ENCODE data around the gene GEMIN4. TPM values are rescaled to one million over a fixed set of nuclear protein-coding genes. Genes with fewer than 3 reads are reported as not detected.
"Not testable (repeated sequence)": the region's sequence is repeated elsewhere in the genome, so short reads cannot be mapped to it uniquely, and the experiment has no call there.

Gene GEMIN4
- total RNA-seq, 1 experiment from 2014 or later, result 29.4 TPM

GRCh38 chr17:755319-755961 lies 3.4 kb upstream of the GEMIN4 start:
- not testable (repeated sequence) for H3K4me3 ChIP-seq (ENCODE audit: insufficient read depth, low read depth, low read length); H3K27me3 ChIP-seq (ENCODE audit: control insufficient read depth, insufficient read depth, low read length); H3K36me3 ChIP-seq (replicated peaks; ENCODE audit: control insufficient read depth, insufficient read depth, low read length); DNase-seq

GRCh38 chr17:753418-753817 lies 1.4 kb upstream of the GEMIN4 start:
- no peaks in the 10 kb centered on the region for H3K27me3 ChIP-seq (ENCODE audit: control insufficient read depth, insufficient read depth, low read length)
- H3K4me3 ChIP-seq (ENCODE audit: insufficient read depth, low read depth, low read length), result no peak overlapping the region
- DNase-seq, result no peak
- peaks cover 2% of the 10 kb centered on the region; the same call in 1 of the 2 replicates for H3K36me3 ChIP-seq (replicated peaks; ENCODE audit: control insufficient read depth, insufficient read depth, low read length)

GRCh38 chr17:752620-753219 lies 656 bp upstream of the GEMIN4 start:
- Histone ChIP-seq H3K27me3 (ENCODE audit: control insufficient read depth, insufficient read depth, low read length) (no peaks in the 10 kb centered on the region), H3K4me3 (ENCODE audit: insufficient read depth, low read depth, low read length) (peak overlapping the region; percentile 83), H3K36me3 (replicated peaks; ENCODE audit: control insufficient read depth, insufficient read depth, low read length) (peaks cover 6% of the 10 kb centered on the region)
- DNase-seq, result peak; percentile 80

GRCh38 chr17:751269-752001 lies 629 bp downstream of the GEMIN4 start:
- peaks cover 16% of the 10 kb centered on the region for H3K36me3 ChIP-seq (replicated peaks; ENCODE audit: control insufficient read depth, insufficient read depth, low read length)
- peak overlapping the region; percentile 83 for H3K4me3 ChIP-seq (ENCODE audit: insufficient read depth, low read depth, low read length)
- DNase-seq, result peak; percentile 66
- H3K27me3 ChIP-seq (ENCODE audit: control insufficient read depth, insufficient read depth, low read length), result no peaks in the 10 kb centered on the region

- no peak overlapping the region for H3K4me3 ChIP-seq (ENCODE audit: insufficient read depth, low read depth, low read length)
- no peak for DNase-seq
- H3K36me3 ChIP-seq (replicated peaks; ENCODE audit: control insufficient read depth, insufficient read depth, low read length), result peaks cover 25% of the 10 kb centered on the region
- no peaks in the 10 kb centered on the region for H3K27me3 ChIP-seq (ENCODE audit: control insufficient read depth, insufficient read depth, low read length)
Observed at GRCh38 chr17:750431-751037, 1.5 kb downstream of the GEMIN4 start.

GRCh38 chr17:749359-749758 lies 2.7 kb downstream of the GEMIN4 start:
- H3K4me3 ChIP-seq (ENCODE audit: insufficient read depth, low read depth, low read length); DNase-seq; H3K27me3 ChIP-seq (ENCODE audit: control insufficient read depth, insufficient read depth, low read length): not testable (repeated sequence)
- H3K36me3 ChIP-seq (replicated peaks; ENCODE audit: control insufficient read depth, insufficient read depth, low read length), result peaks cover 33% of the 10 kb centered on the region

- H3K27me3 ChIP-seq (ENCODE audit: control insufficient read depth, insufficient read depth, low read length); DNase-seq: not testable (repeated sequence)
- peaks cover 35% of the 10 kb centered on the region for H3K36me3 ChIP-seq (replicated peaks; ENCODE audit: control insufficient read depth, insufficient read depth, low read length)
Observed at GRCh38 chr17:748604-749003, 3.5 kb downstream of the GEMIN4 start.

GRCh38 chr17:746783-747629 lies 5.1 kb downstream of the GEMIN4 start:
- no peak for DNase-seq
- Histone ChIP-seq H3K27me3 (ENCODE audit: control insufficient read depth, insufficient read depth, low read length) (no peaks in the 10 kb centered on the region), H3K36me3 (replicated peaks; ENCODE audit: control insufficient read depth, insufficient read depth, low read length) (peaks cover 35% of the 10 kb centered on the region)

More at GRCh38 chr17:748604-749003, 3.5 kb downstream of the GEMIN4 start:
- H3K4me3 ChIP-seq (ENCODE audit: insufficient read depth, low read depth, low read length), result not testable (repeated sequence)

GRCh38 chr17:746181-746580 lies 5.9 kb downstream of the GEMIN4 start:
- no peak for DNase-seq
- Histone ChIP-seq H3K36me3 (replicated peaks; ENCODE audit: control insufficient read depth, insufficient read depth, low read length) (peaks cover 37% of the 10 kb centered on the region), H3K4me3 (ENCODE audit: insufficient read depth, low read depth, low read length) (no peak overlapping the region), H3K27me3 (ENCODE audit: control insufficient read depth, insufficient read depth, low read length) (no peaks in the 10 kb centered on the region)

More at GRCh38 chr17:746783-747629, 5.1 kb downstream of the GEMIN4 start:
- no peak overlapping the region for H3K4me3 ChIP-seq (ENCODE audit: insufficient read depth, low read depth, low read length)

- Histone ChIP-seq H3K4me3 (ENCODE audit: insufficient read depth, low read depth, low read length) (no peak overlapping the region), H3K36me3 (replicated peaks; ENCODE audit: control insufficient read depth, insufficient read depth, low read length) (peaks cover 42% of the 10 kb centered on the region), H3K27me3 (ENCODE audit: control insufficient read depth, insufficient read depth, low read length) (no peaks in the 10 kb centered on the region)
- DNase-seq, result no peak
Observed at GRCh38 chr17:745406-745805, 6.7 kb downstream of the GEMIN4 start.

- no peak overlapping the region for H3K4me3 ChIP-seq (ENCODE audit: insufficient read depth, low read depth, low read length)
- no peaks in the 10 kb centered on the region for H3K27me3 ChIP-seq (ENCODE audit: control insufficient read depth, insufficient read depth, low read length)
- peaks cover 44% of the 10 kb centered on the region for H3K36me3 ChIP-seq (replicated peaks; ENCODE audit: control insufficient read depth, insufficient read depth, low read length)
- DNase-seq, result no peak
Observed at GRCh38 chr17:744937-745336, 7.1 kb downstream of the GEMIN4 start.

- no peak overlapping the region for H3K4me3 ChIP-seq (ENCODE audit: insufficient read depth, low read depth, low read length)
- no peaks in the 10 kb centered on the region for H3K27me3 ChIP-seq (ENCODE audit: control insufficient read depth, insufficient read depth, low read length)
- no peak for DNase-seq
- peaks cover 48% of the 10 kb centered on the region for H3K36me3 ChIP-seq (replicated peaks; ENCODE audit: control insufficient read depth, insufficient read depth, low read length)
Observed at GRCh38 chr17:743139-743538, 8.9 kb downstream of the GEMIN4 start.

GRCh38 chr17:742147-742793 lies 9.8 kb downstream of the GEMIN4 start:
- H3K27me3 ChIP-seq (ENCODE audit: control insufficient read depth, insufficient read depth, low read length), result no peaks in the 10 kb centered on the region
- no peak overlapping the region for H3K4me3 ChIP-seq (ENCODE audit: insufficient read depth, low read depth, low read length)
- no peak for DNase-seq
- H3K36me3 ChIP-seq (replicated peaks; ENCODE audit: control insufficient read depth, insufficient read depth, low read length), result peaks cover 40% of the 10 kb centered on the region
